HG02840 (cell line): Measurements from ENCODE around the gene LRRC75B.

Experiments used
- ATAC-seq: cut with Tn5 transposase; IDR thresholded peaks from one replicate; pipeline ENCODE4 v1.9.1; 2021; ENCODE audit warnings: mild to moderate bottlenecking, moderate library complexity, moderate number of reproducible peaks; ENCODE audit not compliant: unreplicated experiment, low FRiP score

The LRRC75B gene

GRCh38 chr22:24587948-24588347 lies 4.9 kb downstream of the LRRC75B start:
- no peak for ATAC-seq

GRCh38 chr22:24587251-24587650 lies 5.6 kb downstream of the LRRC75B start:
- ATAC-seq: no peak

- no peak for ATAC-seq
Measured at GRCh38 chr22:24585927-24586546, 6.8 kb downstream of the LRRC75B start.

DNA sequence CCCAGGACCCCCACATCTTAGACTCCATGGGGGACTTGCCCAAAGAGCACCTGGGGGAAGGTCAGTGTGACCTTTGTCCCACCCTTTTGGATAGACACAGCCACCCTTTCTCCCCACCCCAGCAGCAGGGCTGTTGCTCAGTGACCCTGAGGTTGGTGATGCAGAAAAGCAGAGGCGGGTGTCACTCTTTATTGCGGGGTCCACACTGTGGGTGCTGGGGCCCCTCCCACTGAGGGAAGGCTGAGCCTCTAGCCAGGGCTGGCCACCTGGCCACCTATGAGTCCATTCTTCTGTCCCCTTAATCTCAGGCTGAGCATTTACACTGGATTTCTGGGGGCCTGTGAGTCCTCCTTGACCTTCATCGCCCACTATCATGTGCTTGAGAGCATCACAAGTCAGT lies 7.4 kb downstream of the LRRC75B start:
- ATAC-seq: no peak

DNA sequence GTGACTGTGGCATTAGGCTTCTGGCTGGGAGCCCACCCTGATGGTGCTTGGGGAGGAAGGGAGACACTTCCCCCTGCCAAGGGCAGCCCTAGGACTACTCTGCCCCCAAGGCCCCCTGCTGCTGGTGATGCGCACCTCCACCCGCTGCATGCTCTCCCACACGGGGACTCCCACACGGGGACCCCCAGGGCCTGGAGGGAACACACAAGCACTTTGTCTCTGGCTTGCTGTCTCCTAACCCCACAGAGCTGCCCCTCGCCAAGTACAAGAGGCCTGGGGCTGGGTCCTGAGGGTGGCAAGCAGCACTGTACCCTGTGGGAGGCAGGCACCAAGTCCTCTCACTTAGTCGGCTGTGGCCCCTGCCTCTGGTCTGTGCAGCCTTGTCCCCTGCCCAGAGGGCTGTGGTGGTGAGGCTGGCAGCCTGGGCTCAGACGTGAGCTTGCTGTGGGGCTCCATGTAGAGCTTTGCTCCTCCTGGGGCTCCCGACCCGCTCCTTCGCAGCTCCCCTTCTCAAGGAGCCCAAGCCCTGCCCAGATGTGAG lies 7.9 kb downstream of the LRRC75B start:
- no peak for ATAC-seq

DNA sequence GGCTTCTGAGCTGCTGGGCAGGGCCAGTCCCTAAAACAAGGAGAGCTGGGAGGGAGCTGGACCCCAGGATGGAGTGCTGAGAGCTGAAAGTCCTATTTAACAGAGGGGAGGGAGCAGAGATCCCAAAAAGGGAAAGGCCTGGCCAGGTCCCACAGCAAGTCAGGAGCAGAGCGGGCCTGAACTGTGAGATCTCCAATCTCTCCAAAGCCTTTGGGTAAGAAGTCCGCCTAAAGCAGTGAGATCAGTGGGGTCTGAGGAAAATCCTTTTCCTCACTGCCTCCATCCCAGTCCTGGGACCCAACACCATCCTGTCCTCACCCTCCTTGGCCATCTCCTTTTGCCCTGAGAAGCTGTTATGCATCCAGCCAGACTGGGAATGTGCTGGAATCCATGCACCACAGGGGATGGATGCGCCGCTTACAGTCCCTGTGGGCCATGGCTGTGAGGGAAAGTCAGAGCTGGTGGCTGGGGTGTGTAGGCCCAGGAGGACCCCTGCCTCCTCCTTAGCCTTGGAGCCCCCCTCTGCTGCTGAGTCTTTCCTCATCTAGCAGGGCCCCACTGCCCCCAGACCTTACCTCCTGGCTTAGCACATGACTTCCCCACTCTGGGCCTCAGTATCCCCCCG lies 8.6 kb downstream of the LRRC75B start:
- ATAC-seq: no peak

- ATAC-seq: no peak
Measured at GRCh38 chr22:24583221-24584165, 9.4 kb downstream of the LRRC75B start.

- ATAC-seq: no peak
Measured at GRCh38 chr22:24582056-24582814, 10.6 kb downstream of the LRRC75B start.

GRCh38 chr22:24580276-24580675 lies 12.6 kb downstream of the LRRC75B start:
- ATAC-seq: no peak

- no peak for ATAC-seq
Measured at GRCh38 chr22:24579258-24579601, 13.6 kb downstream of the LRRC75B start.

GRCh38 chr22:24578355-24579257 lies 14.3 kb downstream of the LRRC75B start:
- ATAC-seq: no peak

DNA sequence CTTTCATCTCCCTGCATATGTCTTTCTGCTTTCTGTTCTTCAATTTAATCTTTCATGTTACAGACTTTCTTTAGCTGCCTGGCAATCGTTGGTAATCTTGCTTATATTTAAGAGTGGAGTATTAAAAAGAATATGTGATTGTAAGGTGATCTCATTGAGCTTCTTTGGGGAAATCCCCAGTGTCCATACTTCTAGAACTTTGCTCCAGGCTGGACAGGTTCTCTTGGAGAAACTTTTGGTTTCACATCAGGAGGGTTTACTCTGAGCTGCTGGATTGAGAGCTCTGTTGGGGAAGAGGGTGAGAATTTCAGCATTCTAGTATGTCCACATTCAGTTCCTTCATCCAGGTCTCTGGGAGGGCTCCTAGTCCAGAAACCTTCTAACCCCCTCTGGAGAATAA lies 16.1 kb downstream of the LRRC75B start:
- no peak for ATAC-seq

DNA sequence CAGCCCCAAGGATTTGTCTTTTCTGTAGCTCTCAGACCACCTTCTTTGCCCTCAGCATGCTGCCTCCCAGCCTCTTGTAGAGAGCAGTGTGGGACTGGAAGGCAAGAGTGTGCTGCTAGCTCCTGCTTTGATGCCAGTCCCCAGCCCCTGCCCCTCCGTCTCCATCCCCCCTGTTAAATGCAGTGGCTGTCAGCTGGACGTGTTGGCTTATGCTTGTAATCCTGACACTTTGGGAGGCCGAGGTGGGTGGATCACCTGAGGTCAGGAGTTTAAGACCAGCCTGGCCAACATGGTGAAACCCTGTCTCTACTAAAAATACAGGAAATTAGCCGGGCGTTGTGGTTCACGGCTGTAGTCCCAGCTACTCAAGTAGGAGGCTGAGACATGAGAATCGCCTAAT lies 21.6 kb downstream of the LRRC75B start:
- no peak for ATAC-seq

- no peak for ATAC-seq
Measured at GRCh38 chr22:24567668-24568067, 25.2 kb downstream of the LRRC75B start.

- no peak for ATAC-seq
Measured at GRCh38 chr22:24566899-24567511, 25.9 kb downstream of the LRRC75B start.

DNA sequence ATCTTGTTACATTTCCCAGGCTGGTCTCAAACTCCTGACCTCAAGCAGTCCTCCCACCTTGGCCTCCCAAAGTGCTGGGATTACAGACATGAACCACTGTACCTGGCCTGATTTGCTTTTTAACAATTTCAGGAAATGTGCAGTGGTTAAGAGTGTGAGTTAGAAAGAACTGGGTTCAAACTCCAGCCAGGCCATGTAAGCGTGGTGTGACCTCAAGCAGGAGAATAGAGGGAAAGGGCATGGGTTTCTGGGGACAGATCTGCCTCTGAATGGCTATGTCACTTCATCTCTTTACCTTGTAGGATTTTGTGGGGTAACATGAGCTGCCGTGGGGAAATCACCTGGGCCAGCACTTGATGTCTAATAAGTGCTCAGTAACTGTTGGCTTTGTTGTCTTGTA lies 27.8 kb downstream of the LRRC75B start:
- ATAC-seq: no peak

DNA sequence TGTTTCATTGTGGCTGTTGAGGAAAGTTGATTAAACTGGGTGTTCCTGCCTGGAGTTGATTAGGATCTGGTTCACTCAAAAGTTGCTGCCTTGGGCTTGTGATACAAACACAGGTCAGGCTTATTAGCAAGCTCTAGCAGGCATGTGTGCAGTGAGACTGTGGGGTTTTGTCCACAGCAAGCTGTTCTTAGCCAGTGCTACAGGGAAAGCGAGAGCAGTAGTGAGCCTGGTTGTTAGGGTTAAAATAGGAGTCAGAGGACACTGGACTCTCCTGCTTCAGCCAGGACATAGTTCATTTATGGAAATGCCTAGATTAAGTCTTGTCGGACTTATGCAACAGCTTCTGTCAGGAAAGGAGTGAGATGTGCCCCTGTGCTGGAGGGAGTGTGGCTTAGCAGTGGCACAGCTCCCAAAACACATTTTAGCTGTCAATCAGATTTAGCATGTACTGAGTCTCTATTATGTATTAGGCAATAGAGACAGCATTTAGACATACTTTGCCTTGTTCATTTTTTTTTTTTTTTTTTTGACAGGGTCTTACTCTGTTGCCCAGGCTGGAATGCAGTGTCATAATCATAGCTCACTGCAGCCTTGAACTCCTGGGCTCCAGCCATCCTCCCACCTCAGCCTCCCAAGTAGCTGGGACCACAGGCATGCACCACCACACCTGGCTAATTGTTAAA lies 28.4 kb downstream of the LRRC75B start:
- no peak for ATAC-seq

GRCh38 chr22:24563246-24563645 lies 29.6 kb downstream of the LRRC75B start:
- no peak for ATAC-seq

- no peak for ATAC-seq
Measured at GRCh38 chr22:24559471-24559870, 33.4 kb downstream of the LRRC75B start.
